Gastrocnemius medialis (tissue), 4 donors: ENCODE data around the gene TJP2.

Experiments
- CTCF ChIP-seq, 5 experiments: fragments of 450-650 bp in 3 of 5; fragments of 200-600 bp in 2 of 5; sonication (generic) in 2 of 5; IDR thresholded peaks in 4 of 5; conservative IDR thresholded peaks in 1 of 5; 1 replicate in 4 of 5; 2 replicates in 1 of 5; pipeline ENCODE4 v1.5.1; 2016 to 2019; ENCODE audit warnings: antibody characterized with exemption in 5 of 5, mild to moderate bottlenecking in 3 of 5, moderate library complexity in 3 of 5
- POLR2A ChIP-seq, 2 donors: fragments of 450-650 bp; IDR thresholded peaks; one replicate each; pipeline ENCODE4 v1.6.1; 2017; ENCODE audit warnings: antibody characterized with exemption in 2 of 2, mild to moderate bottlenecking in 2 of 2, moderate library complexity in 2 of 2

GRCh38 chr9:69157751-69158466 is 16.2 kb upstream of the TJP2 start:
- TF ChIP-seq CTCF (IDR thresholded peaks at IDR 0.05 in 4 of 5, conservative IDR thresholded peaks at IDR 0.05 in 1 of 5) (no peak), POLR2A (IDR thresholded peaks at IDR 0.05) (no peak)
